ENCODE results near the gene KIAA1586.

KIAA1586 gene

GRCh38 chr6:57102976-57103375 lies 56.5 kb downstream of the KIAA1586 start:
- DNase-seq = no peak

GRCh38 chr6:57104336-57104735 lies 57.8 kb downstream of the KIAA1586 start:
- no peak for DNase-seq
